ENCODE data around the gene PRRT1B. TPM values are rescaled to one million over a fixed set of nuclear protein-coding genes. Genes with fewer than 3 reads are reported as not detected.
A peak's percentile ranks its signal among the peaks of the same experiment; 100 is the strongest.

PRRT1B gene
- not detected in 3 replicates for total RNA-seq

- no peak within 1 kb of the TSS for H3K27ac Mint-ChIP-seq
- peaks cover 25% of the 10 kb centered on the region for H3K27me3 Mint-ChIP-seq (ENCODE audit: low read depth)
- no peaks in the 10 kb centered on the region for H3K4me1 Mint-ChIP-seq
- DNase-seq (ENCODE audit: low spot score in 2 of 2, unreplicated experiment in 2 of 2) = no peak
- no peak for TF ChIP-seq CTCF (IDR thresholded peaks at IDR 0.05; ENCODE audit: unreplicated experiment)
- H3K9me3 Mint-ChIP-seq = peaks cover 18% of the 10 kb centered on the region
- H3K4me3 Mint-ChIP-seq = peak within 1 kb of the TSS; percentile 17
- H3K36me3 Mint-ChIP-seq = peaks cover 8% of the 10 kb centered on the region
These were observed at the start of gene PRRT1B for GRCh38 chr9:131545003-131545785. Gene PRRT1B, plus strand, starts transcription at chr9:131545523. Its CDS starts 93 bp downstream, at chr9:131545616.

- H3K4me3 Mint-ChIP-seq = no peak overlapping the region
- no peak overlapping the region for H3K27ac Mint-ChIP-seq
These were observed 49.5 kb upstream of the PRRT1B start for GRCh38 chr9:131495785-131496184.

GRCh38 chr9:131496844-131497405 lies 48.4 kb upstream of the PRRT1B start:
- Mint-ChIP-seq H3K4me3 (no peak overlapping the region), H3K36me3 (peaks cover 20% of the 10 kb centered on the region), H3K27me3 (ENCODE audit: low read depth) (no peaks in the 10 kb centered on the region), H3K4me1 (no peaks in the 10 kb centered on the region), H3K9me3 (no peaks in the 10 kb centered on the region), H3K27ac (no peak overlapping the region)
- DNase-seq (ENCODE audit: low spot score in 2 of 2, unreplicated experiment in 2 of 2) = no peak
- no peak for TF ChIP-seq CTCF (IDR thresholded peaks at IDR 0.05; ENCODE audit: unreplicated experiment)

More at GRCh38 chr9:131495785-131496184, 49.5 kb upstream of the PRRT1B start:
- DNase-seq (ENCODE audit: low spot score in 2 of 2, unreplicated experiment in 2 of 2) = no peak
- TF ChIP-seq CTCF (IDR thresholded peaks at IDR 0.05; ENCODE audit: unreplicated experiment) = no peak
- Mint-ChIP-seq H3K9me3 (no peaks in the 10 kb centered on the region), H3K27me3 (ENCODE audit: low read depth) (no peaks in the 10 kb centered on the region), H3K4me1 (no peaks in the 10 kb centered on the region), H3K36me3 (peaks cover 28% of the 10 kb centered on the region)

GRCh38 chr9:131499254-131499767 lies 46.0 kb upstream of the PRRT1B start:
- H3K36me3 Mint-ChIP-seq = peaks cover 3% of the 10 kb centered on the region
- peak overlapping the region; percentile 56 for H3K27ac Mint-ChIP-seq
- DNase-seq (ENCODE audit: low spot score in 2 of 2, unreplicated experiment in 2 of 2) = no peak
- no peak overlapping the region for H3K4me3 Mint-ChIP-seq
- peaks cover 12% of the 10 kb centered on the region for H3K4me1 Mint-ChIP-seq
- H3K27me3 Mint-ChIP-seq (ENCODE audit: low read depth) = no peaks in the 10 kb centered on the region
- H3K9me3 Mint-ChIP-seq = no peaks in the 10 kb centered on the region
- TF ChIP-seq CTCF (IDR thresholded peaks at IDR 0.05; ENCODE audit: unreplicated experiment) = no peak

- no peaks in the 10 kb centered on the region for H3K27me3 Mint-ChIP-seq (ENCODE audit: low read depth)
- no peak for TF ChIP-seq CTCF (IDR thresholded peaks at IDR 0.05; ENCODE audit: unreplicated experiment)
- H3K4me1 Mint-ChIP-seq = peaks cover 15% of the 10 kb centered on the region
- H3K27ac Mint-ChIP-seq = no peak overlapping the region
- peaks cover 3% of the 10 kb centered on the region for H3K36me3 Mint-ChIP-seq
- H3K4me3 Mint-ChIP-seq = peak overlapping the region; percentile 17
- DNase-seq (ENCODE audit: low spot score in 2 of 2, unreplicated experiment in 2 of 2) = no peak
- H3K9me3 Mint-ChIP-seq = no peaks in the 10 kb centered on the region
These were observed 44.9 kb upstream of the PRRT1B start for GRCh38 chr9:131500377-131500776.
